ENCODE data around the gene ATG4D.

Gene ATG4D

GRCh38 chr19:10517361-10517759 lies 26.3 kb upstream of the ATG4D start, which contains the start of gene S1PR5:
Gene S1PR5, minus strand, starts transcription at chr19:10517447. Its CDS starts 2,436 bp downstream, at chr19:10515011.
- ATAC-seq, result peak; percentile 66
- TF ChIP-seq ZC3H10 (CRISPR knock-in tag; IDR thresholded peaks at IDR 0.05) (no peak), TOX (CRISPR knock-in tag; IDR thresholded peaks at IDR 0.05; ENCODE audit: borderline replicate concordance) (no peak), CSRNP3 (CRISPR knock-in tag; IDR thresholded peaks at IDR 0.05) (no peak), ZNF8 (CRISPR knock-in tag; IDR thresholded peaks at IDR 0.05) (no peak), ZNF70 (CRISPR knock-in tag; IDR thresholded peaks at IDR 0.05) (no peak), RARB (CRISPR knock-in tag; IDR thresholded peaks at IDR 0.05) (no peak), CSDC2 (CRISPR knock-in tag; IDR thresholded peaks at IDR 0.05) (no peak)

GRCh38 chr19:10517760-10518443 lies 25.8 kb upstream of the ATG4D start:
- ATAC-seq, result peak; percentile 65
- TF ChIP-seq ZC3H10 (CRISPR knock-in tag; IDR thresholded peaks at IDR 0.05) (no peak), OSR1 (CRISPR knock-in tag; IDR thresholded peaks at IDR 0.05) (no peak), TSHZ2 (CRISPR knock-in tag; IDR thresholded peaks at IDR 0.05) (no peak), PPARA (CRISPR knock-in tag; IDR thresholded peaks at IDR 0.05; ENCODE audit: borderline replicate concordance) (no peak), BACH2 (CRISPR knock-in tag; IDR thresholded peaks at IDR 0.05; ENCODE audit: borderline replicate concordance) (no peak), POU6F1 (CRISPR knock-in tag; IDR thresholded peaks at IDR 0.05; ENCODE audit: borderline replicate concordance, low read depth) (no peak)

GRCh38 chr19:10518444-10519361 lies 25.0 kb upstream of the ATG4D start:
- no peak for TF ChIP-seq ZNF8 (CRISPR knock-in tag; IDR thresholded peaks at IDR 0.05)
- no peak for TF ChIP-seq GLIS3 (CRISPR knock-in tag; IDR thresholded peaks at IDR 0.05)
- no peak for TF ChIP-seq ZFP3 (CRISPR knock-in tag; IDR thresholded peaks at IDR 0.05)
- no peak for TF ChIP-seq CSDC2 (CRISPR knock-in tag; IDR thresholded peaks at IDR 0.05)
- no peak for TF ChIP-seq BACH2 (CRISPR knock-in tag; IDR thresholded peaks at IDR 0.05; ENCODE audit: borderline replicate concordance)
- peak; percentile 34; the same call in 2 of the 3 replicates for ATAC-seq

GRCh38 chr19:10519421-10519820 lies 24.3 kb upstream of the ATG4D start:
- TF ChIP-seq SNAI2 (CRISPR knock-in tag; IDR thresholded peaks at IDR 0.05) (no peak), ZC3H10 (CRISPR knock-in tag; IDR thresholded peaks at IDR 0.05) (no peak), TOX (CRISPR knock-in tag; IDR thresholded peaks at IDR 0.05; ENCODE audit: borderline replicate concordance) (no peak), TCF4 (CRISPR knock-in tag; IDR thresholded peaks at IDR 0.05; ENCODE audit: borderline replicate concordance) (no peak), ZNF70 (CRISPR knock-in tag; IDR thresholded peaks at IDR 0.05) (peak; percentile 98), CSRNP3 (CRISPR knock-in tag; IDR thresholded peaks at IDR 0.05) (no peak), POU6F1 (CRISPR knock-in tag; IDR thresholded peaks at IDR 0.05; ENCODE audit: borderline replicate concordance, low read depth) (no peak), ISL1 (CRISPR knock-in tag; IDR thresholded peaks at IDR 0.05) (no peak), ZNF565 (CRISPR knock-in tag; conservative IDR thresholded peaks at IDR 0.05; ENCODE audit: low read depth) (no peak)
- no peak for ATAC-seq

Data from SK-N-SH treated with all-trans-retinoic acid at 6 μM for 48 hours (cell line).